Fibroblast of lung (primary cell): ENCODE results near the gene RFPL2.
"Not testable (repeated sequence)": the region's sequence is repeated elsewhere in the genome, so short reads cannot be mapped to it uniquely, and the experiment has no call there.

Experiments used
- EZH2 ChIP-seq: IDR thresholded peaks from 2 replicates; pipeline ENCODE4 v1.5.1; 2012; ENCODE audit warnings: low read length, control low read depth, mild to moderate bottlenecking; ENCODE audit errors: missing control alignments
- TF ChIP-seq, protein P1 (sequence below), 2 donors: IDR thresholded peaks in 1 of 2; conservative IDR thresholded peaks in 1 of 2; 1 replicate in 1 of 2; 2 replicates in 1 of 2; pipeline ENCODE4 v1.5.1; 2011 to 2012; ENCODE audit warnings: low read length in 2 of 2, control low read depth in 1 of 2, inconsistent platforms in 1 of 2, low read depth in 1 of 2, mild to moderate bottlenecking in 1 of 2

DNA sequence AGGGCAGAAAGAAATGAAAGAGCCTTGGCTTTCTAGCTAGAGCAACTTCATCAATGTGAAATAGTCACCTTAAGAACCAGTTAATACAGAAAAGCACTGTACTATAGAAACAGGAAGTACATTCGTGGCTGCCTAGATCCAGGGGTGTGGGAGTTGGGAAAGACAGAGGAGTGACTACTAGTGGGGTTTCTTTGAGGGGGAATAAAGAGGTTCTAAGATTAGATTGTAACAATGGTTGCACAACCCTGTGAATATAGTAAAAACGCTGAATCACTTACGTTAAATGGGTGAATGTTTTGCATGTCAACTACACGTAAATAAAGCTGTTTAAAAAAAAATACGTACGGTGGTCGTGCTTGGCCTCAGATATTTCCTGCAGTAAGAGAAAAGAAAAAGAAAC is 54.2 kb downstream of the RFPL2 start:
- TF ChIP-seq, protein P1, sequence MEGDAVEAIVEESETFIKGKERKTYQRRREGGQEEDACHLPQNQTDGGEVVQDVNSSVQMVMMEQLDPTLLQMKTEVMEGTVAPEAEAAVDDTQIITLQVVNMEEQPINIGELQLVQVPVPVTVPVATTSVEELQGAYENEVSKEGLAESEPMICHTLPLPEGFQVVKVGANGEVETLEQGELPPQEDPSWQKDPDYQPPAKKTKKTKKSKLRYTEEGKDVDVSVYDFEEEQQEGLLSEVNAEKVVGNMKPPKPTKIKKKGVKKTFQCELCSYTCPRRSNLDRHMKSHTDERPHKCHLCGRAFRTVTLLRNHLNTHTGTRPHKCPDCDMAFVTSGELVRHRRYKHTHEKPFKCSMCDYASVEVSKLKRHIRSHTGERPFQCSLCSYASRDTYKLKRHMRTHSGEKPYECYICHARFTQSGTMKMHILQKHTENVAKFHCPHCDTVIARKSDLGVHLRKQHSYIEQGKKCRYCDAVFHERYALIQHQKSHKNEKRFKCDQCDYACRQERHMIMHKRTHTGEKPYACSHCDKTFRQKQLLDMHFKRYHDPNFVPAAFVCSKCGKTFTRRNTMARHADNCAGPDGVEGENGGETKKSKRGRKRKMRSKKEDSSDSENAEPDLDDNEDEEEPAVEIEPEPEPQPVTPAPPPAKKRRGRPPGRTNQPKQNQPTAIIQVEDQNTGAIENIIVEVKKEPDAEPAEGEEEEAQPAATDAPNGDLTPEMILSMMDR (conservative IDR thresholded peaks at IDR 0.05 in 1 of 2, IDR thresholded peaks at IDR 0.05 in 1 of 2; ENCODE audit: low read depth in 1 of 2, low read length in 2 of 2), result not testable (repeated sequence)
- not testable (repeated sequence) for TF ChIP-seq EZH2
